Vagina (tissue), 2 donors: ENCODE measurements around the gene LPIN1.

Experiments used
- CTCF ChIP-seq, 3 experiments: fragments of 450-650 bp in 2 of 3; fragments of 200-600 bp in 1 of 3; sonication (generic) in 1 of 3; IDR thresholded peaks; one replicate each; pipeline ENCODE4 v1.5.1; 2017 to 2019; ENCODE audit warnings: antibody characterized with exemption in 3 of 3, mild to moderate bottlenecking in 2 of 3, moderate library complexity in 2 of 3
- POLR2A ChIP-seq, 2 donors: fragments of 450-650 bp; IDR thresholded peaks; one replicate each; pipeline ENCODE4 v1.6.1; 2017; ENCODE audit warnings: antibody characterized with exemption in 2 of 2, mild to moderate bottlenecking in 2 of 2, moderate library complexity in 2 of 2

GRCh38 chr2:11764920-11765319 lies 18.5 kb downstream of the LPIN1 start:
- no peak for TF ChIP-seq CTCF (IDR thresholded peaks at IDR 0.05)
- TF ChIP-seq POLR2A (IDR thresholded peaks at IDR 0.05) = no peak
